ENCODE measurements around the gene KIF26B. TPM values are rescaled to one million over a fixed set of nuclear protein-coding genes. Genes with fewer than 3 reads are reported as not detected.

KIF26B gene
- total RNA-seq, 1 experiment from 2014 or later = 1.6 TPM

DNA sequence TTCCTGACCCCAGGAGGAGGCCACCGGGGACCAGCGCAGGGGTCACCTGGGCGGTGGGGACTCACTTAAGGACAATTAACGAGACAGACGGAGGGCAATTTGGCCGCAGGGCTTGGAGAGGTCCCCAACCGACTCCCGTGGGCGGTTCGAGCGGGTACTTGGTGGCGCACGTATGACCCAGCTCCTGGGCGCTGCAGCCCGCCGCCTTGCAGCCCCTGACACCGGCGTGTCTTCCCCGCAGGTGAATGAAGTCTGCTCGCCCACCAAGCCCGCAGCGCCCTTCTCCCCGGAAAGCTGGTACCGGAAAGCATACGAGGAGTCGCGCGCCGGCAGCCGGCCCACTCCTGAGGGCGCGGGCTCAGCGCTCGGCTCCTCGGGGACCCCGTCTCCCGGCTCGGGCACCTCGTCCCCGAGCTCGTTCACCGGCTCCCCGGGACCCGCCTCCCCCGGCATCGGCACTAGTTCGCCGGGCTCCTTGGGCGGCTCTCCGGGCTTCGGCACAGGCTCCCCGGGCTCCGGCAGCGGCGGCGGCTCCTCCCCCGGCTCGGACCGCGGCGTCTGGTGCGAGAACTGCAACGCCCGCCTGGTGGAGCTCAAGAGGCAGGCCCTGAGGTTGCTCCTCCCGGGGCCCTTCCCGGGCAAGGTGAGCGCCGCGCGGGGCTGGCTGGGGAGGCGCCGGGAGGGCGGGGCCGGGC is 1.4 kb downstream of the KIF26B start:
- Mint-ChIP-seq H3K9me3 (ENCODE audit: unreplicated experiment) (no peaks in the 10 kb centered on the region), H3K4me1 (ENCODE audit: insufficient read depth, unreplicated experiment) (peaks cover 17% of the 10 kb centered on the region), H3K27me3 (ENCODE audit: insufficient read depth, unreplicated experiment) (peaks cover 39% of the 10 kb centered on the region), H3K27ac (ENCODE audit: low read depth, unreplicated experiment) (no peak overlapping the region), H3K4me3 (ENCODE audit: unreplicated experiment) (peak overlapping the region; percentile 79), H3K36me3 (ENCODE audit: insufficient read depth, unreplicated experiment) (no peaks in the 10 kb centered on the region)
- CTCF ChIA-PET = interaction anchor here (0.5 to 10.0 kb wide), 87 partner anchors 8 to 1584 kb away, joined by 3 to 131 read pairs (median 4); no protein-coding TSS in a partner anchor
- intact Hi-C loops (cut with micrococcal nuclease) = loop anchor here (5.0 to 10.0 kb wide), 4 partner anchors 121 to 1599 kb away; no protein-coding TSS in a partner anchor
- TF ChIP-seq, protein P1, sequence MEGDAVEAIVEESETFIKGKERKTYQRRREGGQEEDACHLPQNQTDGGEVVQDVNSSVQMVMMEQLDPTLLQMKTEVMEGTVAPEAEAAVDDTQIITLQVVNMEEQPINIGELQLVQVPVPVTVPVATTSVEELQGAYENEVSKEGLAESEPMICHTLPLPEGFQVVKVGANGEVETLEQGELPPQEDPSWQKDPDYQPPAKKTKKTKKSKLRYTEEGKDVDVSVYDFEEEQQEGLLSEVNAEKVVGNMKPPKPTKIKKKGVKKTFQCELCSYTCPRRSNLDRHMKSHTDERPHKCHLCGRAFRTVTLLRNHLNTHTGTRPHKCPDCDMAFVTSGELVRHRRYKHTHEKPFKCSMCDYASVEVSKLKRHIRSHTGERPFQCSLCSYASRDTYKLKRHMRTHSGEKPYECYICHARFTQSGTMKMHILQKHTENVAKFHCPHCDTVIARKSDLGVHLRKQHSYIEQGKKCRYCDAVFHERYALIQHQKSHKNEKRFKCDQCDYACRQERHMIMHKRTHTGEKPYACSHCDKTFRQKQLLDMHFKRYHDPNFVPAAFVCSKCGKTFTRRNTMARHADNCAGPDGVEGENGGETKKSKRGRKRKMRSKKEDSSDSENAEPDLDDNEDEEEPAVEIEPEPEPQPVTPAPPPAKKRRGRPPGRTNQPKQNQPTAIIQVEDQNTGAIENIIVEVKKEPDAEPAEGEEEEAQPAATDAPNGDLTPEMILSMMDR (IDR thresholded peaks at IDR 0.05; ENCODE audit: unreplicated experiment) = peak; percentile 99
- BruUV-seq (replicated peaks) = no TSS peak
- DNase-seq (ENCODE audit: unreplicated experiment) = peak; percentile 93
- POLR2A ChIA-PET = interaction anchor here (0.6 to 2.2 kb wide), 13 partner anchors 65 to 1164 kb away, joined by 3 to 12 read pairs (median 3); no protein-coding TSS in a partner anchor

DNA sequence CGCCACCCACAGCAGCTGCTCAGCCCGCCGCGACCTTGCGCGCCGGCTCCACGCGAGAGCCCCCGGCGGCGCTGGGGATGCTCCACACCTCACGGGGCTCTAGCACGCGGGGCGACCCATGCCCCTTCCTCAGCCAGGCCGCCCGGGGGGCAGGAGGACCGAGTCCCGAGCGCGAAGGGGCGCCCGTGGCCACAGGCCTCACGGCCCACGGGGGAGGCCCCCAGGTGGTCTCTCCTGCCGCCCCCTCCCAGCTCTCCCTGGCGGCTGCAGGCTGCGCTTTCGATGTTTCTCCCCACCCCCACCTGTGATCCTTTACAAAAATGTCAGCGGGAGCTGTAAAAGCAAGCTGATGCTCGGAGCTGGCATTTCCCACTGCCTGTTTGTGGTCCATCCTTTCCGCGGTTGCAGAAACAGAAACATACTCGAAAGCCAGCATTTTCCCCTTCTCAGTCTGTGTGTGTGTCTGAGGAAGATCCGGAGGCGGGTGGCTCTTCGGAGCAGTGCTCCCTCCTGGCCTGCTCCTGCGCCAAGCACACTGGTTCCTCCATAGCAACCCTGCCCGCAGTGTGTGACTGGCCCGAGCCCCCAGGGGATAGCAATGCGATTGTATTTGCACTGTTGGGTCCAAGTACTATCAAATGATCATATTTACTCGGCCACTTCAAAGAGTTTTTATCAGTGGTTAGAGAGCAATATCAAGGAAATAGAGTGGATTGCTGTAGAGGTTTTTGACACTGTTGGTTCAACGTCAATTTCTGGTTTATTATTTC is 2.1 kb downstream of the KIF26B start:
- no peak for DNase-seq (ENCODE audit: unreplicated experiment)
- Mint-ChIP-seq H3K36me3 (ENCODE audit: insufficient read depth, unreplicated experiment) (no peaks in the 10 kb centered on the region), H3K4me3 (ENCODE audit: unreplicated experiment) (peak overlapping the region; percentile 79), H3K27ac (ENCODE audit: low read depth, unreplicated experiment) (no peak overlapping the region), H3K27me3 (ENCODE audit: insufficient read depth, unreplicated experiment) (peaks cover 31% of the 10 kb centered on the region), H3K9me3 (ENCODE audit: unreplicated experiment) (no peaks in the 10 kb centered on the region), H3K4me1 (ENCODE audit: insufficient read depth, unreplicated experiment) (peaks cover 17% of the 10 kb centered on the region)
- intact Hi-C loops (cut with micrococcal nuclease) = loop anchor here (5.0 to 10.0 kb wide), 4 partner anchors 120 to 1598 kb away; no protein-coding TSS in a partner anchor
- CTCF ChIA-PET = interaction anchor here (0.5 to 10.0 kb wide), 73 partner anchors 9 to 1583 kb away, joined by 3 to 131 read pairs (median 4); no protein-coding TSS in a partner anchor
- POLR2A ChIA-PET = interaction anchor here (0.6 to 2.2 kb wide), 11 partner anchors 71 to 1163 kb away, joined by 3 to 12 read pairs (median 3); no protein-coding TSS in a partner anchor
- no TSS peak for BruUV-seq (replicated peaks)
- TF ChIP-seq, protein P1 (IDR thresholded peaks at IDR 0.05; ENCODE audit: unreplicated experiment) = no peak

DNA sequence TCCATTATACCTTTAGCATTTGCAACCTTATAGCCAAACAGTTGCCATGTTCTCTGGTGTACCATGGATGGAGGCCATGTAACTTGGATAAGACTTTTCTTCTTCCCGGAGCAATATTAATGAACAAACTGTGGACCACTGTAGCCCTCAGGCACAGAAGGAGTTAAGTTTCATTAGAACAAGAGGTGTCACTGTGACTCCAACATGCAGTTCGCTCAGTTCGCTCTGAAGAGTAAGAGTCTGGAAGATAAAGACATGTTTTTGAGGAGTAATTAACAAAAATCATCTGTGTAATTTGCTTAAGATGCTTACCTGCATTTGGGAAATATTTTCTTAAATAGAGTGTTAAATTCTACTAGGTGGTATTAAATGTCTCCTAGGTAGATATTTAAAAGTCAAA is 4.1 kb downstream of the KIF26B start:
- Mint-ChIP-seq H3K4me3 (ENCODE audit: unreplicated experiment) (no peak overlapping the region), H3K9me3 (ENCODE audit: unreplicated experiment) (no peaks in the 10 kb centered on the region), H3K36me3 (ENCODE audit: insufficient read depth, unreplicated experiment) (no peaks in the 10 kb centered on the region), H3K27ac (ENCODE audit: low read depth, unreplicated experiment) (no peak overlapping the region), H3K4me1 (ENCODE audit: insufficient read depth, unreplicated experiment) (peaks cover 13% of the 10 kb centered on the region), H3K27me3 (ENCODE audit: insufficient read depth, unreplicated experiment) (peaks cover 28% of the 10 kb centered on the region)
- DNase-seq (ENCODE audit: unreplicated experiment) = no peak
- TF ChIP-seq, protein P1 (IDR thresholded peaks at IDR 0.05; ENCODE audit: unreplicated experiment) = no peak
- BruUV-seq (replicated peaks) = no TSS peak
- intact Hi-C loops (cut with micrococcal nuclease) = loop anchor here (5.0 to 10.0 kb wide), 4 partner anchors 118 to 1596 kb away; no protein-coding TSS in a partner anchor
- ChIA-PET CTCF (interaction anchor here (0.7 to 4.4 kb wide), 5 partner anchors 15 to 1335 kb away, joined by 3 to 37 read pairs (median 7); no protein-coding TSS in a partner anchor), POLR2A (interaction anchor here (0.8 to 1.0 kb wide), 3 partner anchors 8 to 842 kb away, joined by 3 read pairs; no protein-coding TSS in a partner anchor)
